Keratinocyte (primary cell): Measurements from ENCODE around the gene FIBP. TPM values are rescaled to one million over a fixed set of nuclear protein-coding genes. Genes with fewer than 3 reads are reported as not detected.

Experiments
- DNase-seq: peaks from one replicate; pipeline ENCODE4 v3.0.0-alpha.2; 2011; ENCODE audit warnings: low read depth, missing footprints, low spot score
- FAIRE-seq: peaks from 2 replicates; lab custom pipeline; 2011; peaks lifted over from hg19 to GRCh38; lab: Jason Lieb, UNC
- H2AFZ ChIP-seq: 2 replicates; pipeline ENCODE4 v1.6.0; 2012; ENCODE audit warnings: low read length, control low read depth, inconsistent platforms; ENCODE audit not compliant: control insufficient read depth
- H3K27ac ChIP-seq: 2 replicates; pipeline ENCODE4 v1.5.1; 2011; ENCODE audit warnings: low read length; ENCODE audit not compliant: control insufficient read depth, insufficient read depth
- H3K27me3 ChIP-seq: 3 replicates; pipeline ENCODE4 v1.6.0; 2011; ENCODE audit warnings: low read length; ENCODE audit not compliant: control insufficient read depth, insufficient read depth; ENCODE audit errors: extremely low read depth
- H3K36me3 ChIP-seq, 2 experiments: 2 replicates in 1 of 2; 3 replicates in 1 of 2; pipeline ENCODE4 v1.5.1; 2011; ENCODE audit warnings: low read length in 2 of 2, mild to moderate bottlenecking in 1 of 2; ENCODE audit not compliant: control insufficient read depth in 2 of 2, insufficient read depth in 2 of 2; ENCODE audit errors: extremely low read depth in 1 of 2
- H3K4me1 ChIP-seq: 3 replicates; pipeline ENCODE4 v1.5.1; 2011; ENCODE audit warnings: low read length; ENCODE audit not compliant: control insufficient read depth, insufficient read depth; ENCODE audit errors: extremely low read depth
- H3K4me2 ChIP-seq: 3 replicates; pipeline ENCODE4 v1.6.0; 2011; ENCODE audit warnings: low read depth, low read length; ENCODE audit not compliant: control insufficient read depth, insufficient read depth; ENCODE audit errors: extremely low read depth
- H3K4me3 ChIP-seq, 3 experiments: fragments of 200-600 bp in 1 of 3; sonication (generic) in 1 of 3; 2 replicates in 2 of 3; 3 replicates in 1 of 3; pipeline ENCODE4 v1.5.1; 2011 to 2016; ENCODE audit warnings: low read length in 3 of 3, mild to moderate bottlenecking in 3 of 3, control low read depth in 2 of 3, inconsistent platforms in 1 of 3, low read depth in 1 of 3, mixed read lengths in 1 of 3, mixed run types in 1 of 3, moderate library complexity in 1 of 3; ENCODE audit not compliant: control insufficient read depth in 2 of 3, insufficient read depth in 2 of 3; ENCODE audit errors: extremely low read depth in 1 of 3
- H3K79me2 ChIP-seq: 2 replicates; pipeline ENCODE4 v1.6.0; 2012; ENCODE audit warnings: low read length; ENCODE audit not compliant: control insufficient read depth, insufficient read depth
- H3K9ac ChIP-seq: 3 replicates; pipeline ENCODE4 v1.6.0; 2011; ENCODE audit warnings: low read length; ENCODE audit not compliant: control insufficient read depth, insufficient read depth; ENCODE audit errors: extremely low read depth
- H3K9me1 ChIP-seq: 3 replicates; pipeline ENCODE4 v1.6.0; 2011; ENCODE audit warnings: low read length; ENCODE audit not compliant: control insufficient read depth, insufficient read depth; ENCODE audit errors: extremely low read depth
- H3K9me3 ChIP-seq: 2 replicates; pipeline ENCODE4 v1.5.1; 2012; ENCODE audit warnings: low read depth, low read length; ENCODE audit not compliant: control insufficient read depth
- H4K20me1 ChIP-seq: 3 replicates; pipeline ENCODE4 v1.6.0; 2011; ENCODE audit warnings: low read length; ENCODE audit not compliant: control insufficient read depth, insufficient read depth; ENCODE audit errors: extremely low read depth
- CTCF ChIP-seq, 3 experiments: IDR thresholded peaks in 1 of 3; conservative IDR thresholded peaks in 1 of 3; optimal IDR thresholded peaks in 1 of 3; 2 replicates in 2 of 3; 3 replicates in 1 of 3; pipeline versions ENCODE3 to v1.5.1; 2011; ENCODE audit warnings: low read length in 3 of 3, mild to moderate bottlenecking in 3 of 3, moderate library complexity in 2 of 3, control low read depth in 1 of 3, inconsistent platforms in 1 of 3; ENCODE audit not compliant: insufficient read depth in 2 of 3; ENCODE audit errors: extremely low read depth in 1 of 3
- EZH2 ChIP-seq: IDR thresholded peaks from one replicate; pipeline ENCODE4 v1.6.1; 2012; ENCODE audit warnings: inconsistent platforms, mild to moderate bottlenecking, low read length, moderate library complexity
- dilution Hi-C: fragments of 300-500 bp; cut with MboI; formaldehyde crosslinking; loops from one replicate; pipeline ENCODE4 v1.7.0; 2020; ENCODE audit warnings: low sequenced_read_pairs; ENCODE audit not compliant: extremely low pct_ligation_motif_present
- polyA plus RNA-seq, 5 experiments: library from polyadenylated mRNA; depleted of rRNA in 3 of 5; stranded (reverse) in 3 of 5; stranded (forward) in 1 of 5; unstranded in 1 of 5; fragments of >200 nt; gene quantifications; 1 replicate in 1 of 5; 2 replicates in 3 of 5; 3 replicates in 1 of 5; pipeline versions ENCODE4 v1.2.1 to v1.2.3, GENCODE V29; 2011 to 2012; ENCODE audit warnings: missing spikeins in 2 of 5, low read depth in 1 of 5, low replicate concordance in 1 of 5

FIBP gene
- polyA plus RNA-seq, 1 donor (not counting 4 experiments of a cell fraction or from before 2014, with no cell fraction given): 95.1 TPM

GRCh38 chr11:65851811-65852507 is 36.3 kb downstream of the FIBP start:
- H3K9ac ChIP-seq: no peak overlapping the region
- peaks cover 14% of the 10 kb centered on the region for H3K4me1 ChIP-seq
- H4K20me1 ChIP-seq: peaks cover 46% of the 10 kb centered on the region
- H3K4me3 ChIP-seq: no peak overlapping the region
- no peaks in the 10 kb centered on the region for H3K27me3 ChIP-seq
- H3K36me3 ChIP-seq: peaks cover 35 to 46% of the 10 kb centered on the region in 2 experiments
- dilution Hi-C loops: no loop called here
- H3K27ac ChIP-seq: no peak overlapping the region
- TF ChIP-seq CTCF (optimal IDR thresholded peaks at IDR 0.05 in 1 of 3, IDR thresholded peaks at IDR 0.05 in 1 of 3, conservative IDR thresholded peaks at IDR 0.05 in 1 of 3; ENCODE audit: extremely low read depth in 1 of 3, insufficient read depth in 2 of 3, low read length in 3 of 3) (no peak), EZH2 (no peak)
- H3K9me1 ChIP-seq: peaks cover 7% of the 10 kb centered on the region
- DNase-seq (no peak), FAIRE-seq (no peak)
- peaks cover 34% of the 10 kb centered on the region for H3K79me2 ChIP-seq
- no peak overlapping the region for H3K4me2 ChIP-seq
- H3K9me3 ChIP-seq: no peaks in the 10 kb centered on the region
- no peak overlapping the region for H2AFZ ChIP-seq

- Histone ChIP-seq H3K9ac (no peak overlapping the region), H3K4me3 (no peak overlapping the region), H3K27ac (no peak overlapping the region), H3K9me3 (no peaks in the 10 kb centered on the region), H4K20me1 (peaks cover 38% of the 10 kb centered on the region), H3K4me1 (peaks cover 9% of the 10 kb centered on the region), H3K36me3 (peaks cover 30 to 38% of the 10 kb centered on the region in 2 experiments), H2AFZ (no peak overlapping the region), H3K9me1 (peaks cover 2% of the 10 kb centered on the region), H3K79me2 (peaks cover 25% of the 10 kb centered on the region), H3K4me2 (no peak overlapping the region), H3K27me3 (no peaks in the 10 kb centered on the region)
- no peak for TF ChIP-seq EZH2
- peak; percentile 47 to 79 (median 69) for TF ChIP-seq CTCF (optimal IDR thresholded peaks at IDR 0.05 in 1 of 3, IDR thresholded peaks at IDR 0.05 in 1 of 3, conservative IDR thresholded peaks at IDR 0.05 in 1 of 3; ENCODE audit: extremely low read depth in 1 of 3, insufficient read depth in 2 of 3, low read length in 3 of 3)
- FAIRE-seq (no peak), DNase-seq (no peak)
- dilution Hi-C loops: no loop called here
Measured at GRCh38 chr11:65851083-65851579, 37.1 kb downstream of the FIBP start.
